T-helper 2 cell treated with Interferon-gamma antibody and Interleukin-4, amounts not matched to agents 100 ng/mL and 5 ng/mL, for 36 hours (primary cell): ENCODE data around the gene CPLX1. TPM values are rescaled to one million over a fixed set of nuclear protein-coding genes. Genes with fewer than 3 reads are reported as not detected.
"Not testable (repeated sequence)": the region's sequence is repeated elsewhere in the genome, so short reads cannot be mapped to it uniquely, and the experiment has no call there.

ENCODE experiments used
- intact Hi-C: fragments of 100-400 bp; cut with micrococcal nuclease; formaldehyde crosslinking; loops from one replicate; pipeline ENCODE4 v1.15.1; 2023
- total RNA-seq: library from RNA; stranded (reverse); gene quantifications from 2 replicates; pipeline ENCODE4 v1.2.3, GENCODE V29; 2022

CPLX1 gene
- total RNA-seq, 1 donor from 2014 or later: 0.48 TPM

- intact Hi-C loops: no loop called here
Measured at GRCh38 chr4:761086-761485, 64.8 kb downstream of the CPLX1 start.

GRCh38 chr4:760616-761015 is 65.3 kb downstream of the CPLX1 start:
- intact Hi-C loops: no loop called here

DNA sequence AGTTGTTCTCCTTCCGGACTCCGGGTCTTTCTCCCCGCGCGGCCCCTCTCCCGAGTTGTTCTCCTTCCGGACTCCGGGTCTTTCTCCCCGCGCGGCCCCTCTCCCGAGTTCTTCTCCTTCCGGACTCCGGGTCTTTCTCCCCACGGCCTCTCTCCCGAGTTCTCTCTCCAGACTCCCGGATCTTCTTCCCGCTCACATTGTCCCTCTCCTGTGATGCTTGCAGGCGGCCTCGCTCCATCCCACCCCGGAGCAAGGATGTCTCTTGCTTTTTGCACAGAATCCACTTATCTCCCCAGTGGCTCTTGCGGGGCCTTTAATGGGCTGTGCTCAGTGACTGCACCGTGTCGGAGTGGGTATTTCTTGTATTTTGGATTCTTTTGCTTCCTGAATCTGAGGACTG is 66.1 kb downstream of the CPLX1 start:
- intact Hi-C loops: not testable (repeated sequence)

GRCh38 chr4:757111-757510 is 68.8 kb downstream of the CPLX1 start:
- intact Hi-C loops: no loop called here

- intact Hi-C loops: no loop called here
Measured at GRCh38 chr4:754221-755120, 71.5 kb downstream of the CPLX1 start.

- intact Hi-C loops: not testable (repeated sequence)
Measured at GRCh38 chr4:753186-753585, 72.7 kb downstream of the CPLX1 start.

DNA sequence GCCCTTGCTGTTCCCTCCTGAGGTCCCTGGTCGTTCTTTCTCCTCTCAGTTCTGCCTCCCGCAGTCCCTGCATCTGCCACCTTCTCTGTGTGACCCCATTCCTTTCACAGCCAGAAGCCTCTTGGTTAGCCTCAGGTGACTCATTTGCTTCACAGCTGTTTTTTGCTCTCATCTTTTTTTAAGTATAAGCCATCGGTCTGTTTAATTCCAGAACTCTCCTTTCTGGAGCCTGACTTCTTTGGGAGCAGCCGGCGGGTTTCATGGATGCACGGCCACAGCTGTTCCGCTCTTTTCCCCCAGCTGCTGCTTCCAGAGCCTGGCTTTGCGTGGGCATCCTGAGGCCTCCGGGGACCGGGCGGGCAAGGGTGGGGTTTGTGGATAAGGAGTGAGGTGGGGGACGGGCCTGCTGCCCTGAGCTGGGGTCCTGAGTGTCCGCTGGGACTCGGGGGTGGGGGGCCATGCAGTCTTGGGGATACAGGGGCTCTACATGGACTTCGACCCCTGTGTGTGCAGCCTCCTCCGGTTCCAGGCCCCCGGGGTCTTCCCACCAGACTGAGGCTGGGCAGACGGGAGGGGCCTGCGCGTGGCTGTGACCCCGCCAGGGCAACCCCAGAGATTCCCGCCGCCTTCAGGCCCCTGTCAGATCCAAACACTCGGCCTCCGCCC is 73.6 kb downstream of the CPLX1 start:
- intact Hi-C loops: no loop called here

- intact Hi-C loops: no loop called here
Measured at GRCh38 chr4:751676-752075, 74.3 kb downstream of the CPLX1 start.

DNA sequence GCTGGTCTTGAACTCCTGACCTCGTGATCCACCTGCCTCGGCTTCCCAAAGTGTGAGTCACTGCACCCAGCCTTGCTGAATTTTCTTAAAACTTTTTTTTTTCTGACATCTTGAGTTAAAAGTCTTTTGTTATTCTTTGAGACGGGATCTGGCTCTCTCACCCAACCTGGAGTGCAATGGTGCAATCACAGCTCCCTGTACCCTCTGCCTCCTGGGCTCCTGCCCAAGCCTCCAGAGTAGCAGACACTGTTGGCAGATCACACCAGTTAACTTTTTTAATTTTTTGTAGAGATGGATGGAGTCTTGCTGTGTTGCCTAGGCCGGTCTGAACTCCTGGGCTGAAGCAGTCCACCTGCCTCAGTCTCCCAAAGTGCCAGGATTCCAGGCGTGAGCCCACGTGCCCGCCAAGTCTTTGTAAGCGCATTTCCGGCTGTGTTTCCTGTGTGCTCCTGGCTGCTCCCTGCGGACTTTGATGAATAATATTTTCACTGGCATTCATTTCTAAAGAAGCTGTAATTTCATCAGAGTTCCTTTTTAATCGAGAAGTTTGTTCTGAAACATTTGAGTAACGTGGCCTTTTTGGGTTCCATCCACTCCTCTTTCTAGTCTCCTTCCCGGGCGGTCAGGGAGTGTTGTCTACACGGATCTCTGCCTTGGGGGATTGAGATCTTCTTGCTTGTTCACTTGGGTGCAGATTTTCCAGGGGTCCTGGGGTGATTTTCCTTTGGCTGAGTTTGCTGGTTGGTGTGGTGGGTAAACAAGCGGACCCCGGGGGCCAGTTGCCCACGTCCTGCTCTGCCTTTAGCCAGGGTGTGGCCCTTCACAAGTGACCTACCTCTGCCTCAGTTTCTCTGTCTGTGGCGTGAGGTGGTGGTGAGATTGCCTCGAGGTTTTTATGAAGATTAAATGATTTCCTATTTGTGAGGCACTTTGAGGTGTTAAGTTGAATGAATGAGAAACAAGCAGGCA is 75.9 kb downstream of the CPLX1 start:
- intact Hi-C loops: no loop called here

DNA sequence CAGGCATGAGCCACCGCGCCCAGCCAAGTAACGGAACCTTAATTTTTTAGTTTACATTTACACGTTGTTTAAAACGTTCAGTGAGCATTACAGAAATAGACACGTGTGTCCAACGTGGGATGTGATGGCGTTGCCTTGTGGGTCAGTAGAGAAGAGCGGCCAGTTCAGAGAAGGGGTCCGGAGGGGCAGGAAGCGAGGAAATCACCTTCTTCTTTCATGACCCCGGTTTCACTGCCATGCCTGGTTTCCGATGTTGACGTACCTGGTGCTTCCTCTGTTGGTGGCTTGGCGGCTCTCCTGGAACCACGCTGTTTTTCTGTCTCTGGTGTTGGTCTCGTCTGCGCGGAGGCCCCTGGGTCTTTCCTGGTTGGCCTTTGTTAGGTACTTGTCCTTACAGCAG is 77.5 kb downstream of the CPLX1 start:
- intact Hi-C loops: no loop called here

DNA sequence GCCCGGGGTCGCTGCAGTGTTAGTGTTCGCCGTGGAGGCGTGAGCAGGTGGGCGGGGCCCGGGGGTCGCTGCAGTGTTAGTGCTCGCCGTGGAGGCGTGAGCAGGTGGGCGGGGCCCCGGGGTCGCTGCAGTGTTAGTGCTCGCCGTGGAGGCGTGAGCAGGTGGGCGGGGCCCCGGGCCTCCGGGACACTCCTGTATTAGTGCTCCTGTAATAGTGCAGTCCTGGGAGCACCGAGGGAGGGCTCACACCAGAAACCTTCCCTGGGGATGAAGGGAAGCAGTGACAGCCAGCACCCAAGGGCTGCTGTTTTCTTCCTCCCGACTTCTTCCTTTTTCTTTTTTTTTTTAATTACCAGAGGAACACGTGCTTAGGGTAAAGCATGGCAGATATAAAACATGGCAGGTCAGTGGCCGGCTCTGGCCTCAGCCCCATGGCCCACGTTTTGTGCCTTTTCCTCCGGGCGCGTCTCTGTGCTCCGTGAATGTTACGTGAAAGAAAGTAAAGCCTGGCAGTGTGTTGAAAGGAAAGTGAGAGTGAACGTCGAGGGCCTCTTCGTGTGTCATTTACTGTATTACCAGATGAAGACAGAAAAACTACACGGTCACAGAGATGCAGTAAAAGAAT is 78.3 kb downstream of the CPLX1 start:
- intact Hi-C loops: no loop called here

DNA sequence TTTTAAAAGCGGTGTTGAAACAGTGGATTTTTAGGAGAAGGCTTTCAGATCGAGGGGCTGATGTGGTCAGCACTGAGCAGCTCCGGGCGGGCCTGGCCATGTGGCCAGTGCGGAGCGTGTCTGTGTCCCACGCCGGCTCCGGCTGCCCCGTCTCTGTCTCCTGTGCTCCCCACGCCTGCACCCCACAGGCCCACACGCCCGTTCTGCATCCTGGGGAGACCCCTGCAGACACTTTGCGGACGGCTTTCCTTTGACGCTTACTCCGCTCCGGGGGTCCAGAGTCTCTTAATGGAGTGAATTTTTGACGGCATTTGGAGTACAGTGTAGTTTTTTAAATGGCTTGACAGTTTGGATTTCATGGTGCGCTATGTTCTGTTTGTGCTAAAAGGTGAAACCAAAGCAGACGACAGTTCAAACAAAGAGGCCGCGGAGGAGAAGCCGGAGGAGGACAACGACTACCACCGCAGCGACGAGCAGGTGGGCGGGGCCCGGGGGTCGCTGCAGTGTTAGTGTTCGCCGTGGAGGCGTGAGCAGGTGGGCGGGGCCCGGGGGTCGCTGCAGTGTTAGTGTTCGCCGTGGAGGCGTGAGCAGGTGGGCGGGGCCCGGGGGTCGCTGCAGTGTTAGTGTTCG is 81.6 kb downstream of the CPLX1 start:
- intact Hi-C loops: no loop called here

- intact Hi-C loops: no loop called here
Measured at GRCh38 chr4:743463-744211, 82.3 kb downstream of the CPLX1 start.

GRCh38 chr4:742742-743311 is 83.1 kb downstream of the CPLX1 start:
- intact Hi-C loops: no loop called here

GRCh38 chr4:742096-742741 is 83.7 kb downstream of the CPLX1 start:
- intact Hi-C loops: no loop called here

DNA sequence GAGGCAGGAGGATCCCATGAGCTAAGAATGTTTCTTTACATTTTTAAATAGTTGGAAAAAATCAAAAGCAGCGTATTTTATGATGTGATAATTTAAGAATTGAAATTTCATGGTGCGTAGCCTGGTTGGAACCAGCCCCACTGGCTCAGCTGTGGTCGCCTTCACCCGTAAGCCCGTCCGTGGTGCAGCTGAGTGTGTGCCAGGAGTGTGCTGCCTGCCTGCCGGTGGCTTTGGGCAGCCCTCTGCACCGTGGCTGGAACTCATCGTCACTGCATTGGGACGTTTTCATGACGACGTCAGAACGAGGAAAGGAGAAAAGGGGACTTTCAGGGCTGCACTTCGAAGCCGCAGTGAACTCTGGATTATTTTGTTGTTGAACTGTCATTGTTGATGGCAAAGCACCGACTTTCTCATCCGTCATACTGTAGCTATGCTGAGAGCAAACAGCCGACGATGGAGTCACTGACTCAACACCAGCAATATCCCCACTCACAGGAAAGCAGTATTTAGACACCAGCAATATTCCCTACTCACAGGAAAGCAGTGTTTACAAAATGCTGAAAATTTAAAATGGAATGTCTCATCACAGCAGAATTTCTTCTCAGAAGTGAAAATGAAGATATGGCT is 85.2 kb downstream of the CPLX1 start:
- intact Hi-C loops: no loop called here

DNA sequence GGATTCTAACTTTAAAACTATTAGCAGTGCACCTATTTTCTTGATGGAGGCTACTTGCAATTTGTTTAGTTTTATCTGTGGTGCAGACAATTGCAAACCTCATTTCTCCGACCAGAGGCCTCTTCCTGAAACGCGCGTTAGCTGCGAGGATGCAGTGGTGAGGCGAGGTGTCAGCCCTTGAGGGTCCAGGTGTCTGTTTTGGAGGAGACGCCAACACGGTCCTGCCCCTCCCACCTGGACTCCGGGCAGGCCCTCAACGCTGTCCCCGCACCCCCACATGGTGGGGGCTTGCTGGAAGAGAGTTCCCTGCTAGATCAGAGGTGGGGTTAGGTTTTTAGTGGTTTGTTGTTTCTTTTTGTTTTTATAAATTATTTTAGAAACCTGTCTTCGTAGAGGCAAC is 85.9 kb downstream of the CPLX1 start:
- intact Hi-C loops: no loop called here

GRCh38 chr4:739569-739968 is 86.4 kb downstream of the CPLX1 start:
- intact Hi-C loops: no loop called here
